Astrocyte of the spinal cord (primary cell): ENCODE data around the gene SERINC5.

Source experiments
- DNase-seq: peaks from one replicate; pipeline ENCODE4 v3.0.0; 2011; ENCODE audit warnings: low read depth, low spot score
- H3K4me3 ChIP-seq: 2 replicates; pipeline ENCODE4 v1.5.1; 2011; ENCODE audit warnings: low read depth, mild to moderate bottlenecking, low read length, moderate library complexity
- in situ Hi-C: cut with HindIII; loops from 2 replicates; pipeline ENCODE4 v1.10.0; 2017; ENCODE audit warnings: low sequenced_read_pairs
- TF ChIP-seq, protein P1 (sequence below): IDR thresholded peaks from 2 replicates; pipeline ENCODE4 v1.5.1; 2012; ENCODE audit warnings: low read depth, mild to moderate bottlenecking, low read length, inconsistent platforms

The SERINC5 gene

DNA sequence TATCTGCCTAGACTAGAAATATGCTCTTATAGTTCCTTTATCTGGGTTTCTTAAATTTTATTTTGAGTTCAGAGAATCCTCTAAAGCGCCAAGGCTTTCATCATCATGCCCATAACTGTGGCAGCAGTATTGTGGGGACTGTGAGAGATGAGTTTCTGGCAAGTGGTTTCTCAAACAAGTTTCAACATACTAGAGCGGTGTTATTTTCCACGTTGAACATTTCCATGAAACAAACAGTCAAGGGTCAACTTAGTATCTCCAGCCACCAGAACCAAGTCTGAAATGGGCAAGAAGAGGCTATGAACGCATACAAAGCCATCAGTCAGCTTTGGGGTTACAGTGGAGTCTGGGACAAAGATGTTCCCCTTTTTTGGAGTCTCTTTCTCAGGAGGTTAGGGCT is 40.3 kb downstream of the SERINC5 start:
- DNase-seq = no peak
- in situ Hi-C loops = no loop called here
- TF ChIP-seq, protein P1, sequence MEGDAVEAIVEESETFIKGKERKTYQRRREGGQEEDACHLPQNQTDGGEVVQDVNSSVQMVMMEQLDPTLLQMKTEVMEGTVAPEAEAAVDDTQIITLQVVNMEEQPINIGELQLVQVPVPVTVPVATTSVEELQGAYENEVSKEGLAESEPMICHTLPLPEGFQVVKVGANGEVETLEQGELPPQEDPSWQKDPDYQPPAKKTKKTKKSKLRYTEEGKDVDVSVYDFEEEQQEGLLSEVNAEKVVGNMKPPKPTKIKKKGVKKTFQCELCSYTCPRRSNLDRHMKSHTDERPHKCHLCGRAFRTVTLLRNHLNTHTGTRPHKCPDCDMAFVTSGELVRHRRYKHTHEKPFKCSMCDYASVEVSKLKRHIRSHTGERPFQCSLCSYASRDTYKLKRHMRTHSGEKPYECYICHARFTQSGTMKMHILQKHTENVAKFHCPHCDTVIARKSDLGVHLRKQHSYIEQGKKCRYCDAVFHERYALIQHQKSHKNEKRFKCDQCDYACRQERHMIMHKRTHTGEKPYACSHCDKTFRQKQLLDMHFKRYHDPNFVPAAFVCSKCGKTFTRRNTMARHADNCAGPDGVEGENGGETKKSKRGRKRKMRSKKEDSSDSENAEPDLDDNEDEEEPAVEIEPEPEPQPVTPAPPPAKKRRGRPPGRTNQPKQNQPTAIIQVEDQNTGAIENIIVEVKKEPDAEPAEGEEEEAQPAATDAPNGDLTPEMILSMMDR = no peak
- no peak overlapping the region for H3K4me3 ChIP-seq

DNA sequence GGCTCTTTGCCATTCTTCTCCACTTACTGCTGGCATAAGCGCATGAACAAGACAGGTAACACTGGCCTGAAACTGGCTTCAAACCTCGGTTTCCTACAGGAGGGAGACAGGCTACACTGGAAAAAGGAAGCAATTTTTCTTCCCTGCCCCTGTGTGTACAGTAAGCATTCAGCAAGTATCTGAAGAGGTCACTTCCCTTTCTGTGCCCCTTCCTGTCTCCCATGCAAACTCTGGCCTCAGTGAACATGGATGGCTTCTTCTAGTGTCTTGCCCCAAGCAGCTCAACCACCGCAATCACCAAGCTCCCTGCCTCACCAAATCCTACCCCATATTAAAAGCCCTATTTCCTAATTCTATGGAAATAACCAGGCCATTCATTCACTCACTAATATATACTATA is 42.4 kb downstream of the SERINC5 start:
- H3K4me3 ChIP-seq = no peak overlapping the region
- no peak for DNase-seq
- TF ChIP-seq, protein P1 = no peak
- in situ Hi-C loops = no loop called here

DNA sequence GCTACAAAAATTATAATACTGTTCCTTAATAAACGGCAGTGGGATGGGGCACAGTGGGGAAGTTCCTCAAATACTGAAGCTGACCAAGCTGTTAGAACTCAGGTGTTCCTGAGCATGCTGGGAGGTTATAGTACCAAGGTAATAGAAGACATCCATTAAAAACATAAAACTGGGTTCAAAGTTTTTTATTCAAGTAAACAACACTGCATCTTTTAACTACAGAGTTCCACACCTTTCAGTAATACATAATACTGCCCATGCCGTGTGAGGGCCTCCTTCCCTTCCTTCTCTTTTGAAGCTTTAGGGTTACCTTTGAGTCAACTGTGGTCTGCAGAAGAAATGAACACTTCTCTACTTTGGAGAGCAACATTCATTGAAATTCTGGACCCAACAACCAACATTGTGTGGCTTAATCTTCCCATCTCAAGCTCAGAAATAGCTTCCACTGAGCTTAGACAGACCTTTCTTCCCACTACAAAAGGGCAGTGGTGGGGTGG is 43.6 kb downstream of the SERINC5 start:
- TF ChIP-seq, protein P1 = no peak
- DNase-seq = no peak
- in situ Hi-C loops = no loop called here
- H3K4me3 ChIP-seq = no peak overlapping the region

DNA sequence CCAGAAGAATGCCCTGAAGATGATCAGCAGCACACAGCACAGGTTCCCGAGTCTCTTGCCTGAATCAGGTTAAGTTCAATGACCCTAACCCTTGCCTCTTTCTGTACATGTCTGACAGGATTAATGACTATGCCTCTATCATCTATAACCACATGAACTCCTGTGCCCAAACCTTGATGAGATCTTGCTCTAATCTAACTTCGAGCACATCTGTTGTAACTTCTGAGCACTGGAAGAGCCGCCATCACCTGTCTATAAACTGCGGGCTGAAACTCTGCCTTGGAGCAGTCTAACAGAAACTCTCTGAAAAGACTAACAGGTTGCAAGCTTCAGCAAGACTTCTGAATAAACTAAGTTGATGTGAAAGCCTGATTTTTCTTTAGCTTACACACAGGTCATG is 44.5 kb downstream of the SERINC5 start:
- TF ChIP-seq, protein P1 = no peak
- H3K4me3 ChIP-seq = no peak overlapping the region
- in situ Hi-C loops = no loop called here
- DNase-seq = no peak

DNA sequence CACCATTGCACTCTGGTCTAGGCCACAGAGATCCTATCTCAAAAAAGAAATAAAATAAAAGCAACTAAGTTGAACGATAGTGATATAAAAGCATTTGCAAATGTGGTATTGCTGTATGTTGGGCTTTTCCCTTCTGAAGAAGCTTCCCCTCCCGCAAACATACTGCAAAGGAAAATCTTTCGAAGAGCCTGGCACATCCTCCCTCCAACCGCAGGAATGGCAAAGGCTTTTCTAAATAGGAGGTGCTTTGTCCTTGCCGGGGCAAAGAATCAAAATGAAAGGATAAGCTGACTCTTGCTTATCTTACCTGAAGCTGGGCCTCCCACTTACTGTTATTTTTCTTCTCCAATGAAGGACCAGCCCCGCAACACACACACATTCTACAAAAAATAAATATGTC is 45.8 kb downstream of the SERINC5 start:
- no peak overlapping the region for H3K4me3 ChIP-seq
- DNase-seq = no peak
- in situ Hi-C loops = no loop called here
- TF ChIP-seq, protein P1 = no peak

DNA sequence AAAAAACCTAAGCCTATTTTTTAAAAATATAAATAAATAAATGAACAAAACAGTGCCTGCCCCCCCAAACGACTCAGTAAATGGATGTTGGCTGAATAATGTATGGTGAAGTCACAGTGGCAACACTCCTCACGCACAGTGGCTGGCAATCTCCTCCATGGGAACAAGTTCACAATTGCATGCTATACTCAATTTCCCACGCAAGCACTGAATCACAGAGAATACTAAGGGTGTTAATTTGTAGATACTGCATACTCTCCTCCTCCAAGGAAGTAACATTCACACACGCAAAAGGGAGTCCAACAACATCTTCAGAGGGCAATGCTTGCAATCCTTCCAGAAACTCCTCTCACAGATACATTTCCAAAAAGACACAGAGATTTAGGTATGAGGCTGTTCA is 47.5 kb downstream of the SERINC5 start:
- DNase-seq = no peak
- in situ Hi-C loops = no loop called here
- TF ChIP-seq, protein P1 = no peak
- no peak overlapping the region for H3K4me3 ChIP-seq

DNA sequence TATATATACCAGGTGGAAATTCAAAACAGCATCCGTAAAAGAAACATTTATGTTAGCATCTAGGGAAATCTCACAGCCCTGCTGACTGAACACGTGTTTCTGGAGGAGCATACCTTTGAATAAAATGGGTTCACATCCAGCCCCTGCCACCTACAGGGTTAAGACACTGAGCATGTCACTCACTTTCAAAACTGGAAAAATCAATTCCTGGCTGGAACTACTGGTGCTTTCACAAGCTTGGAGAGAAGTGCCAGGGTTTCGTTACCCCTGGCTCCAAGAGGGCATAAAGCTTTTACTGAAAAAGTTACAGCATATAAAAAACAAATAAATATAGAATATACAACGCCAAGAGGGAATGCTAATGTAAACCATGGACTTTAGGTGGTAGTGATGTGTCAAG is 48.0 kb downstream of the SERINC5 start:
- DNase-seq = no peak
- in situ Hi-C loops = no loop called here
- TF ChIP-seq, protein P1 = no peak
- no peak overlapping the region for H3K4me3 ChIP-seq
